Breast epithelium (tissue), 4 donors: ENCODE measurements around the gene GLI1. TPM values are rescaled to one million over a fixed set of nuclear protein-coding genes. Genes with fewer than 3 reads are reported as not detected.
"Not testable (repeated sequence)": the region's sequence is repeated elsewhere in the genome, so short reads cannot be mapped to it uniquely, and the experiment has no call there.

ENCODE experiments used
- DNase-seq, 2 donors: peaks; one replicate each; pipeline ENCODE4 v3.0.0-alpha.2; 2019; ENCODE audit warnings: low spot score in 2 of 2
- H3K27ac ChIP-seq, 2 donors: fragments of 200-600 bp; sonication (generic) in 1 of 2; one replicate each; pipeline ENCODE4 v1.5.1; 2016 to 2019; ENCODE audit warnings: mild to moderate bottlenecking in 1 of 2
- H3K27me3 ChIP-seq, 2 donors: fragments of 200-600 bp; sonication (generic) in 1 of 2; one replicate each; pipeline versions ENCODE4 v1.5.1 to v1.6.0; 2017 to 2019; ENCODE audit warnings: control low read depth in 1 of 2, mild to moderate bottlenecking in 1 of 2
- H3K36me3 ChIP-seq: fragments of 200-600 bp; one replicate; pipeline ENCODE4 v1.5.1; 2019
- H3K4me1 ChIP-seq, 2 donors: fragments of 200-600 bp; sonication (generic); one replicate each; pipeline ENCODE4 v1.5.1; 2016 to 2019; ENCODE audit warnings: control low read depth in 1 of 2
- H3K4me3 ChIP-seq, 3 donors: fragments of 200-600 bp; sonication (generic); 1 replicate in 2 of 3; 2 replicates in 1 of 3; pipeline ENCODE4 v1.5.1; 2016 to 2019; ENCODE audit warnings: mild to moderate bottlenecking in 3 of 3, moderate library complexity in 2 of 3
- H3K9me3 ChIP-seq, 2 donors: fragments of 200-600 bp; sonication (generic) in 1 of 2; one replicate each; pipeline ENCODE4 v1.5.1; 2016 to 2019; ENCODE audit warnings: control low read depth in 1 of 2
- CTCF ChIP-seq, 3 donors: fragments of 450-650 bp; IDR thresholded peaks; one replicate each; pipeline ENCODE4 v1.5.1; 2016 to 2017; ENCODE audit warnings: antibody characterized with exemption in 3 of 3, mild to moderate bottlenecking in 3 of 3, moderate library complexity in 3 of 3
- POLR2A ChIP-seq: fragments of 450-650 bp; IDR thresholded peaks from one replicate; pipeline ENCODE4 v1.6.1; 2016; ENCODE audit warnings: antibody characterized with exemption, mild to moderate bottlenecking, moderate library complexity
- POLR2AphosphoS5 ChIP-seq, 3 donors: sonication (generic); formaldehyde crosslinking; IDR thresholded peaks; one replicate each; pipeline ENCODE4 v1.6.1; 2017; ENCODE audit warnings: antibody characterized with exemption in 3 of 3
- intact Hi-C: fragments of 100-400 bp; cut with DNase I; formaldehyde crosslinking; loops from one replicate; pipeline ENCODE4 v1.15.1; 2023; ENCODE audit warnings: low total_unique reads
- total RNA-seq, 3 donors: library from RNA; depleted of rRNA; stranded (reverse); fragments of >200 nt; gene quantifications; one replicate each; pipeline ENCODE4 v1.1.0, GENCODE V29; 2016

The GLI1 gene
- total RNA-seq: 1 to 10 TPM in 2 of 3 donors, under 1 TPM in 1; 0.66 to 2.1 (median 1.2) TPM

GRCh38 chr12:57459750-57460467 lies at the start of gene GLI1:
TSS of gene GLI1 (plus strand) at chr12:57459785. CDS start at chr12:57463692, 3,907 bp downstream.
- no peak for TF ChIP-seq POLR2A
- TF ChIP-seq POLR2AphosphoS5 (IDR thresholded peaks at IDR 0.05): no peak
- no peak for TF ChIP-seq CTCF (IDR thresholded peaks at IDR 0.05)
- Histone ChIP-seq H3K36me3 (no peaks in the 10 kb centered on the region), H3K4me3 (peak within 1 kb of the TSS; percentile 54 to 77 (median 68)), H3K27me3 (no peaks in the 10 kb centered on the region), H3K9me3 (no peaks in the 10 kb centered on the region), H3K27ac (peak within 1 kb of the TSS; percentile 30 to 85), H3K4me1 (peaks cover 8 to 16% of the 10 kb centered on the region in 2 donors)
- intact Hi-C loops: no loop called here
- DNase-seq: no peak

- no peak for DNase-seq
- TF ChIP-seq POLR2A (no peak), CTCF (IDR thresholded peaks at IDR 0.05) (no peak), POLR2AphosphoS5 (IDR thresholded peaks at IDR 0.05) (no peak)
- H3K27ac ChIP-seq: no peak overlapping the region
- no peaks in the 10 kb centered on the region for H3K36me3 ChIP-seq
- intact Hi-C loops: no loop called here
- H3K27me3 ChIP-seq: no peaks in the 10 kb centered on the region
- no peaks in the 10 kb centered on the region for H3K9me3 ChIP-seq
- H3K4me3 ChIP-seq: no peak overlapping the region
- no peaks in the 10 kb centered on the region for H3K4me1 ChIP-seq
Observed at GRCh38 chr12:57410534-57410933, 49.1 kb upstream of the GLI1 start.

GRCh38 chr12:57414160-57414559 lies 45.4 kb upstream of the GLI1 start:
- DNase-seq, H3K9me3 ChIP-seq, H3K4me3 ChIP-seq, intact Hi-C loops, H3K27ac ChIP-seq, H3K36me3 ChIP-seq, H3K27me3 ChIP-seq, H3K4me1 ChIP-seq: not testable (repeated sequence)

- TF ChIP-seq POLR2AphosphoS5 (IDR thresholded peaks at IDR 0.05) (no peak), POLR2A (no peak)
- no peaks in the 10 kb centered on the region for H3K9me3 ChIP-seq
- H3K27me3 ChIP-seq: no peaks in the 10 kb centered on the region
- intact Hi-C loops: no loop called here
- H3K36me3 ChIP-seq: no peaks in the 10 kb centered on the region
- H3K27ac ChIP-seq: no peak overlapping the region
- no peak overlapping the region for H3K4me3 ChIP-seq
- DNase-seq: no peak
- no peaks in the 10 kb centered on the region for H3K4me1 ChIP-seq
Observed at GRCh38 chr12:57415088-57415487, 44.5 kb upstream of the GLI1 start.

GRCh38 chr12:57416039-57416996 lies 43.3 kb upstream of the GLI1 start:
- Histone ChIP-seq H3K4me1 (no peaks in the 10 kb centered on the region), H3K27me3 (no peaks in the 10 kb centered on the region), H3K9me3 (no peaks in the 10 kb centered on the region), H3K36me3 (no peaks in the 10 kb centered on the region), H3K27ac (no peak overlapping the region), H3K4me3 (no peak overlapping the region)
- DNase-seq: no peak
- intact Hi-C loops: no loop called here
- TF ChIP-seq POLR2AphosphoS5 (IDR thresholded peaks at IDR 0.05): no peak
- no peak for TF ChIP-seq POLR2A
- no peak for TF ChIP-seq CTCF (IDR thresholded peaks at IDR 0.05)

GRCh38 chr12:57418255-57418654 lies 41.3 kb upstream of the GLI1 start:
- TF ChIP-seq CTCF (IDR thresholded peaks at IDR 0.05): no peak
- TF ChIP-seq POLR2A: no peak
- TF ChIP-seq POLR2AphosphoS5 (IDR thresholded peaks at IDR 0.05): no peak
- H3K27me3 ChIP-seq: no peaks in the 10 kb centered on the region
- intact Hi-C loops: no loop called here
- no peak overlapping the region for H3K4me3 ChIP-seq
- no peaks in the 10 kb centered on the region for H3K9me3 ChIP-seq
- no peaks in the 10 kb centered on the region for H3K4me1 ChIP-seq
- H3K36me3 ChIP-seq: no peaks in the 10 kb centered on the region
- DNase-seq: no peak
- H3K27ac ChIP-seq: no peak overlapping the region
